IMR-90 (cell line): ENCODE results near the gene BCL2L13. TPM values are rescaled to one million over a fixed set of nuclear protein-coding genes. Genes with fewer than 3 reads are reported as not detected.
A peak's percentile ranks its signal among the peaks of the same experiment; 100 is the strongest.

Experiments used
- ATAC-seq: fragments of 200-7000 bp; cut with Tn5 transposase; 2 replicates; pipeline ENCODE4 v1.9.1; 2020; ENCODE audit warnings: low read depth, mild to moderate bottlenecking, moderate library complexity
- BruUV-seq: library from RNA; stranded (reverse); fragments of 400-500 nt; replicated peaks from 2 replicates; lab custom pipeline; 2021; lab: Mats Ljungman, UMichigan
- CTCF ChIA-PET: fragments of 300-600 bp; formaldehyde crosslinking; extraction: SDS; loops from one replicate; lab custom pipeline; 2021; ENCODE audit warnings: antibody characterized with exemption; lab: Yijun Ruan, JAX
- POLR2A ChIA-PET: fragments of 300-600 bp; sonication (Branson Sonifier 250); formaldehyde crosslinking; loops from one replicate; lab custom pipeline; 2022; ENCODE audit warnings: antibody characterized with exemption; ENCODE audit not compliant: unreplicated experiment; lab: Charles Lee
- DNase-seq: peaks from one replicate; pipeline ENCODE4 v3.0.0; 2013
- H2AFZ ChIP-seq: replicated peaks from 2 replicates; pipeline ENCODE3; 2013; ENCODE audit warnings: low read length, mild to moderate bottlenecking; ENCODE audit not compliant: poor library complexity
- H2AK5ac ChIP-seq: 2 replicates; pipeline ENCODE4 v1.6.1; 2013; ENCODE audit warnings: low read depth, low read length, inconsistent platforms
- H2AK9ac ChIP-seq: replicated peaks from 2 replicates; pipeline ENCODE3; 2013; ENCODE audit warnings: mild to moderate bottlenecking, low read depth, low read length, moderate library complexity; ENCODE audit not compliant: poor library complexity
- H2BK120ac ChIP-seq: 2 replicates; pipeline ENCODE4 v1.6.1; 2013; ENCODE audit warnings: low read depth, low read length, inconsistent platforms
- H2BK15ac ChIP-seq: 3 replicates; pipeline ENCODE4 v1.6.1; 2013; ENCODE audit warnings: low read depth, low read length, inconsistent platforms
- H2BK20ac ChIP-seq: 2 replicates; pipeline ENCODE4 v1.6.1; 2013; ENCODE audit warnings: low read depth, mild to moderate bottlenecking, inconsistent platforms, low read length, moderate library complexity
- H2BK5ac ChIP-seq: 2 replicates; pipeline ENCODE4 v1.6.1; 2013; ENCODE audit warnings: mild to moderate bottlenecking, low read depth, low read length, inconsistent platforms; ENCODE audit not compliant: poor library complexity, severe bottlenecking
- H3K14ac ChIP-seq: replicated peaks from 2 replicates; pipeline ENCODE4 v1.6.1; 2013; ENCODE audit warnings: low read depth, low read length, inconsistent platforms
- H3K18ac ChIP-seq: 2 replicates; pipeline ENCODE4 v1.6.1; 2013; ENCODE audit warnings: low read depth, low read length, control low read depth
- H3K23ac ChIP-seq: 2 replicates; pipeline ENCODE4 v1.6.1; 2013; ENCODE audit warnings: low read depth, low read length, inconsistent platforms
- H3K27ac ChIP-seq: 2 replicates; pipeline ENCODE4 v1.5.1; 2013; ENCODE audit warnings: mild to moderate bottlenecking, control low read depth, low read length; ENCODE audit not compliant: insufficient read depth
- H3K27me3 ChIP-seq: 2 replicates; pipeline ENCODE4 v1.6.1; 2013; ENCODE audit warnings: low read length; ENCODE audit not compliant: control insufficient read depth, insufficient read depth
- H3K36me3 ChIP-seq: 2 replicates; pipeline ENCODE4 v1.6.1; 2013; ENCODE audit warnings: low read length, mixed read lengths; ENCODE audit not compliant: control insufficient read depth, insufficient read depth
- H3K4ac ChIP-seq: 2 replicates; pipeline ENCODE4 v1.6.1; 2013; ENCODE audit warnings: low read depth, low read length, inconsistent platforms
- H3K4me1 ChIP-seq: 2 replicates; pipeline ENCODE4 v1.6.1; 2013; ENCODE audit warnings: low read length, mixed read lengths; ENCODE audit not compliant: control insufficient read depth, insufficient read depth
- H3K4me2 ChIP-seq: 2 replicates; pipeline ENCODE4 v1.6.1; 2013; ENCODE audit warnings: low read depth, mild to moderate bottlenecking, control low read depth, low read length, moderate library complexity
- H3K4me3 ChIP-seq: 2 replicates; pipeline ENCODE4 v1.5.1; 2013; ENCODE audit warnings: low read depth, mild to moderate bottlenecking, control low read depth, low read length, moderate library complexity; ENCODE audit not compliant: insufficient read depth
- H3K56ac ChIP-seq: 2 replicates; pipeline ENCODE4 v1.6.1; 2013; ENCODE audit warnings: low read length, inconsistent platforms; ENCODE audit not compliant: insufficient read depth; ENCODE audit errors: extremely low read depth
- H3K79me1 ChIP-seq, 2 experiments: 2 replicates each; pipeline ENCODE4 v1.6.1; 2013; ENCODE audit warnings: low read length in 2 of 2, inconsistent platforms in 1 of 2, low read depth in 1 of 2
- H3K9ac ChIP-seq: 2 replicates; pipeline ENCODE4 v1.6.1; 2013; ENCODE audit warnings: low read depth, low read length, control low read depth
- H3K9me1 ChIP-seq: 2 replicates; pipeline ENCODE4 v1.6.1; 2013; ENCODE audit warnings: low read length, inconsistent platforms; ENCODE audit not compliant: insufficient read depth
- H3K9me3 ChIP-seq: 2 replicates; pipeline ENCODE4 v1.6.1; 2013; ENCODE audit warnings: low read length; ENCODE audit not compliant: control insufficient read depth, insufficient read depth
- H4K20me1 ChIP-seq: 2 replicates; pipeline ENCODE4 v1.6.1; 2013; ENCODE audit warnings: low read length, inconsistent platforms; ENCODE audit not compliant: insufficient read depth
- H4K5ac ChIP-seq: 2 replicates; pipeline ENCODE4 v1.6.1; 2013; ENCODE audit warnings: mild to moderate bottlenecking, low read depth, low read length, control low read depth
- H4K8ac ChIP-seq, 2 experiments: 2 replicates each; pipeline ENCODE4 v1.6.1; 2013; ENCODE audit warnings: low read depth in 2 of 2, low read length in 2 of 2, control low read depth in 1 of 2, inconsistent platforms in 1 of 2
- H4K91ac ChIP-seq: 2 replicates; pipeline ENCODE4 v1.6.1; 2013; ENCODE audit warnings: low read depth, low read length, inconsistent platforms; ENCODE audit not compliant: insufficient read depth
- BHLHE40 ChIP-seq: fragments of 150-350 bp; IDR thresholded peaks from 2 replicates; pipeline ENCODE4 v1.6.1; 2016; ENCODE audit warnings: mild to moderate bottlenecking, low read depth, low read length
- CEBPB ChIP-seq: IDR thresholded peaks from 2 replicates; pipeline ENCODE4 v1.6.1; 2012; ENCODE audit warnings: low read depth, low read length, improper control_type of control experiment
- CHD1 ChIP-seq: IDR thresholded peaks from 2 replicates; pipeline ENCODE4 v1.6.1; 2012; ENCODE audit warnings: low read depth, low read length, improper control_type of control experiment
- FOS ChIP-seq: fragments of 150-350 bp; IDR thresholded peaks from 2 replicates; pipeline ENCODE4 v1.6.1; 2016; ENCODE audit warnings: low read depth, low read length
- MXI1 ChIP-seq: IDR thresholded peaks from 2 replicates; pipeline ENCODE4 v1.6.1; 2012; ENCODE audit warnings: low read depth, mild to moderate bottlenecking, low read length, moderate library complexity, borderline replicate concordance
- NFE2L2 ChIP-seq: fragments of 150-350 bp; IDR thresholded peaks from 2 replicates; pipeline ENCODE4 v1.6.1; 2016; ENCODE audit warnings: low read depth, mild to moderate bottlenecking, low read length
- RAD21 ChIP-seq: IDR thresholded peaks from 2 replicates; pipeline ENCODE4 v1.6.1; 2012; ENCODE audit warnings: low read length, improper control_type of control experiment
- RCOR1 ChIP-seq: IDR thresholded peaks from 2 replicates; pipeline ENCODE4 v1.6.1; 2012; ENCODE audit warnings: mild to moderate bottlenecking, low read length, improper control_type of control experiment; ENCODE audit not compliant: insufficient replicate concordance
- SMC3 ChIP-seq: fragments of 150-350 bp; IDR thresholded peaks from 2 replicates; pipeline ENCODE4 v1.6.1; 2016; ENCODE audit warnings: low read depth, mild to moderate bottlenecking, antibody characterized with exemption, low read length, moderate library complexity
- USF2 ChIP-seq: fragments of 150-350 bp; IDR thresholded peaks from 2 replicates; pipeline ENCODE4 v1.6.1; 2017; ENCODE audit warnings: mild to moderate bottlenecking, antibody characterized with exemption, low read length, low read depth
- WGBS, 2 experiments: methylation state at CpG; one replicate each; pipeline versions ENCODE4 v1.1.5 to v1.1.7; 2013; ENCODE audit warnings: missing lambda C conversion rate in 2 of 2; ENCODE audit not compliant: insufficient read length in 1 of 2; ENCODE audit errors: extremely low coverage in 2 of 2; 5-methylcytosine and 5-hydroxymethylcytosine counted together
- dilution Hi-C: fragments of 300-500 bp; cut with HindIII; formaldehyde crosslinking; loops from one replicate; pipeline ENCODE4 v1.14.3; 2018; ENCODE audit warnings: low sequenced_read_pairs; ENCODE audit not compliant: unreplicated experiment
- in situ Hi-C: fragments of 300-500 bp; cut with MboI; formaldehyde crosslinking; loops from 3 replicates; pipeline ENCODE4 v1.14.3; 2019; ENCODE audit warnings: low sequenced_read_pairs, inconsistent platforms, mixed read lengths
- intact Hi-C: fragments of 100-400 bp; cut with micrococcal nuclease; formaldehyde crosslinking; loops from 2 replicates; pipeline ENCODE4 v1.10.0; 2022
- polyA plus RNA-seq, 3 experiments: library from polyadenylated mRNA; depleted of rRNA; stranded (reverse); fragments of >200 nt; gene quantifications; 2 replicates each; pipeline ENCODE4 v1.2.3, GENCODE V29; 2012; ENCODE audit warnings: low replicate concordance in 1 of 3
- total RNA-seq: library from RNA; depleted of rRNA; stranded (reverse); fragments of >200 nt; gene quantifications from 2 replicates; pipeline ENCODE4 v1.2.3, GENCODE V29; 2012
- TF ChIP-seq, protein P1 (sequence below): fragments of 150-350 bp; IDR thresholded peaks from 2 replicates; pipeline ENCODE4 v1.6.1; 2016; ENCODE audit warnings: low read depth, mild to moderate bottlenecking, low read length, moderate library complexity, borderline replicate concordance
- TF ChIP-seq, protein P2 (sequence below): conservative IDR thresholded peaks from 2 replicates; pipeline ENCODE4 v1.5.1; 2012; ENCODE audit warnings: mild to moderate bottlenecking, low read depth, low read length, improper control_type of control experiment

The BCL2L13 gene
- total and polyA plus RNA-seq, 2 of the 4 experiments (the other 2 are of a cell fraction), result 42.6 to 86.7 TPM

DNA sequence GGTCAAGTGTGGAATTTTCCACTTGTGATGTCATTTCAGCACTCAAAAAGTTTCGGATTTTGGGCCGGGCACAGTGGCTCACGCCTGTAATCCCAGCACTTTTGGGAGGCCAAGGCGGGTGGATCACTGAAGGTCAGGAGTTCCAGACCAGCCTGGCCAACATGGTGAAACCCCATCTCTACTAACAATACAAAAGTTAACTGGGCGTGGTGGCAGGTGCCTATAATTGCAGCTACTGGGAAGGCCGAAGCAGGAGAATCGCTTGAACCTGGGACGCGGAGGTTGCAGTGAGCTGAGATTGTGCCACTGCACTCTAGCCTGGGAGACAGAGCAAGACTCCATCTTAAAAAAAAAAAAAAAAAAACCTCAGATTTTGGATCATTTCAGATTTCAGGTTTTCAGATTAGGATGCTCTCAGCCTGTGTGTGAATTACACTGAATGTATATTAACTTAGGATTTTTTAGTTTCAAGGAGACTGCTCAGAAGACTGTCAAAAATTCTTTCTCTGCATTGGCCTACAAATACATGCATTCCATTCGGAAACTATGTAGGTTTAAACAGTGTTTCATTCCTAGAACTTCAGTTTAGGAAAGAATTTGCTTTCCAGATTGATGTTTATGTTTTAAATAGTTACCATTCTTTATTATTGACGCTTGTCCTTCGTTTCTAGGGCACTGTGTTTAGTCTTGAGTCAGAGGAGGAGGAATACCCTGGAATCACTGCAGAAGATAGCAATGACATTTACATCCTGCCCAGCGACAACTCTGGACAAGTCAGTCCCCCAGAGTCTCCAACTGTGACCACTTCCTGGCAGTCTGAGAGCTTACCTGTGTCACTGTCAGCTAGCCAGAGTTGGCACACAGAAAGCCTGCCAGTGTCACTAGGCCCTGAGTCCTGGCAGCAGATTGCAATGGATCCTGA, 87.7 kb downstream of the BCL2L13 start:
- DNase-seq (peak; percentile 72), ATAC-seq (peak; percentile 86)
- peak overlapping the region; percentile 83 for H2BK20ac ChIP-seq
- H4K20me1 ChIP-seq, result peaks cover 5% of the 10 kb centered on the region
- peak overlapping the region; percentile 95 for H3K27ac ChIP-seq
- H4K5ac ChIP-seq, result peak overlapping the region; percentile 82
- peak overlapping the region; percentile 68; the same call in 2 of the 3 replicates for H2BK15ac ChIP-seq
- H2AK9ac ChIP-seq, result peak overlapping the region; percentile 22
- peak overlapping the region; percentile 99 for H2BK5ac ChIP-seq
- H3K14ac ChIP-seq, result peak overlapping the region; percentile 93
- H3K27me3 ChIP-seq, result no peaks in the 10 kb centered on the region
- POLR2A ChIA-PET, result no interaction called here
- peak overlapping the region; percentile 87 for H3K23ac ChIP-seq
- no peaks in the 10 kb centered on the region for H3K9me3 ChIP-seq
- peak overlapping the region; percentile 96 for H2BK120ac ChIP-seq
- peaks cover 26% of the 10 kb centered on the region for H3K36me3 ChIP-seq
- peak overlapping the region; percentile 93 for H2AK5ac ChIP-seq
- intact Hi-C loops, result loop anchor here (2.0 kb wide), 1 partner anchor 87 kb away; the partner anchor contains the start of gene BCL2L13
- in situ Hi-C loops, result loop anchor here (10.0 kb wide), 1 partner anchor 161 kb away; the partner anchor contains the start of gene SLC25A18
- H3K4ac ChIP-seq, result peak overlapping the region; percentile 95
- no TSS peak for BruUV-seq
- CTCF ChIA-PET, result interaction anchor here (0.6 to 1.5 kb wide), 2 partner anchors 120 to 168 kb away, joined by 4 to 8 read pairs; no protein-coding TSS in a partner anchor
- no peak overlapping the region for H3K4me3 ChIP-seq
- peaks cover 29% of the 10 kb centered on the region for H3K4me1 ChIP-seq
- peak overlapping the region; percentile 91 for H4K91ac ChIP-seq
- peaks cover 22 to 50% of the 10 kb centered on the region in 2 experiments for H3K79me1 ChIP-seq
- peak overlapping the region; percentile 36 for H3K9ac ChIP-seq
- peak overlapping the region; percentile 6 to 73 for H4K8ac ChIP-seq
- peak overlapping the region; percentile 59 for H2AFZ ChIP-seq
- H3K4me2 ChIP-seq, result peak overlapping the region; percentile 93
- WGBS, 2 experiments, result 95% methylated on average over 7 of the region's 13 CpGs; no CpG with 5 or more reads in 1 of the 2 experiments
- H3K56ac ChIP-seq, result peak overlapping the region; percentile 88
- dilution Hi-C loops, result no loop called here
- peak overlapping the region; percentile 99 for H3K18ac ChIP-seq
- peaks cover 32% of the 10 kb centered on the region for H3K9me1 ChIP-seq
- TF ChIP-seq USF2, result no peak
- TF ChIP-seq CEBPB, result no peak
- TF ChIP-seq NFE2L2, result no peak
- TF ChIP-seq, protein P1, sequence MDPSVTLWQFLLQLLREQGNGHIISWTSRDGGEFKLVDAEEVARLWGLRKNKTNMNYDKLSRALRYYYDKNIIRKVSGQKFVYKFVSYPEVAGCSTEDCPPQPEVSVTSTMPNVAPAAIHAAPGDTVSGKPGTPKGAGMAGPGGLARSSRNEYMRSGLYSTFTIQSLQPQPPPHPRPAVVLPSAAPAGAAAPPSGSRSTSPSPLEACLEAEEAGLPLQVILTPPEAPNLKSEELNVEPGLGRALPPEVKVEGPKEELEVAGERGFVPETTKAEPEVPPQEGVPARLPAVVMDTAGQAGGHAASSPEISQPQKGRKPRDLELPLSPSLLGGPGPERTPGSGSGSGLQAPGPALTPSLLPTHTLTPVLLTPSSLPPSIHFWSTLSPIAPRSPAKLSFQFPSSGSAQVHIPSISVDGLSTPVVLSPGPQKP, result no peak
- TF ChIP-seq CHD1, result no peak
- TF ChIP-seq SMC3, result no peak
- no peak for TF ChIP-seq FOS
- no peak; the same call in 1 of the 2 replicates for TF ChIP-seq RAD21
- no peak for TF ChIP-seq BHLHE40
- no peak for TF ChIP-seq RCOR1
- TF ChIP-seq, protein P2, sequence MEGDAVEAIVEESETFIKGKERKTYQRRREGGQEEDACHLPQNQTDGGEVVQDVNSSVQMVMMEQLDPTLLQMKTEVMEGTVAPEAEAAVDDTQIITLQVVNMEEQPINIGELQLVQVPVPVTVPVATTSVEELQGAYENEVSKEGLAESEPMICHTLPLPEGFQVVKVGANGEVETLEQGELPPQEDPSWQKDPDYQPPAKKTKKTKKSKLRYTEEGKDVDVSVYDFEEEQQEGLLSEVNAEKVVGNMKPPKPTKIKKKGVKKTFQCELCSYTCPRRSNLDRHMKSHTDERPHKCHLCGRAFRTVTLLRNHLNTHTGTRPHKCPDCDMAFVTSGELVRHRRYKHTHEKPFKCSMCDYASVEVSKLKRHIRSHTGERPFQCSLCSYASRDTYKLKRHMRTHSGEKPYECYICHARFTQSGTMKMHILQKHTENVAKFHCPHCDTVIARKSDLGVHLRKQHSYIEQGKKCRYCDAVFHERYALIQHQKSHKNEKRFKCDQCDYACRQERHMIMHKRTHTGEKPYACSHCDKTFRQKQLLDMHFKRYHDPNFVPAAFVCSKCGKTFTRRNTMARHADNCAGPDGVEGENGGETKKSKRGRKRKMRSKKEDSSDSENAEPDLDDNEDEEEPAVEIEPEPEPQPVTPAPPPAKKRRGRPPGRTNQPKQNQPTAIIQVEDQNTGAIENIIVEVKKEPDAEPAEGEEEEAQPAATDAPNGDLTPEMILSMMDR, result no peak
- no peak for TF ChIP-seq MXI1
